Keratinocyte (primary cell): ENCODE measurements around the gene SLC7A11. TPM values are rescaled to one million over a fixed set of nuclear protein-coding genes. Genes with fewer than 3 reads are reported as not detected.

Source experiments
- DNase-seq: peaks from one replicate; pipeline ENCODE4 v3.0.0-alpha.2; 2011; ENCODE audit warnings: low read depth, missing footprints, low spot score
- FAIRE-seq: peaks from 2 replicates; lab custom pipeline; 2011; peaks lifted over from hg19 to GRCh38; lab: Jason Lieb, UNC
- H2AFZ ChIP-seq: 2 replicates; pipeline ENCODE4 v1.6.0; 2012; ENCODE audit warnings: low read length, control low read depth, inconsistent platforms; ENCODE audit not compliant: control insufficient read depth
- H3K27ac ChIP-seq: 2 replicates; pipeline ENCODE4 v1.5.1; 2011; ENCODE audit warnings: low read length; ENCODE audit not compliant: control insufficient read depth, insufficient read depth
- H3K27me3 ChIP-seq: 3 replicates; pipeline ENCODE4 v1.6.0; 2011; ENCODE audit warnings: low read length; ENCODE audit not compliant: control insufficient read depth, insufficient read depth; ENCODE audit errors: extremely low read depth
- H3K36me3 ChIP-seq, 2 experiments: 2 replicates in 1 of 2; 3 replicates in 1 of 2; pipeline ENCODE4 v1.5.1; 2011; ENCODE audit warnings: low read length in 2 of 2, mild to moderate bottlenecking in 1 of 2; ENCODE audit not compliant: control insufficient read depth in 2 of 2, insufficient read depth in 2 of 2; ENCODE audit errors: extremely low read depth in 1 of 2
- H3K4me1 ChIP-seq: 3 replicates; pipeline ENCODE4 v1.5.1; 2011; ENCODE audit warnings: low read length; ENCODE audit not compliant: control insufficient read depth, insufficient read depth; ENCODE audit errors: extremely low read depth
- H3K4me2 ChIP-seq: 3 replicates; pipeline ENCODE4 v1.6.0; 2011; ENCODE audit warnings: low read depth, low read length; ENCODE audit not compliant: control insufficient read depth, insufficient read depth; ENCODE audit errors: extremely low read depth
- H3K4me3 ChIP-seq, 3 experiments: fragments of 200-600 bp in 1 of 3; sonication (generic) in 1 of 3; 2 replicates in 2 of 3; 3 replicates in 1 of 3; pipeline ENCODE4 v1.5.1; 2011 to 2016; ENCODE audit warnings: low read length in 3 of 3, mild to moderate bottlenecking in 3 of 3, control low read depth in 2 of 3, inconsistent platforms in 1 of 3, low read depth in 1 of 3, mixed read lengths in 1 of 3, mixed run types in 1 of 3, moderate library complexity in 1 of 3; ENCODE audit not compliant: control insufficient read depth in 2 of 3, insufficient read depth in 2 of 3; ENCODE audit errors: extremely low read depth in 1 of 3
- H3K79me2 ChIP-seq: 2 replicates; pipeline ENCODE4 v1.6.0; 2012; ENCODE audit warnings: low read length; ENCODE audit not compliant: control insufficient read depth, insufficient read depth
- H3K9ac ChIP-seq: 3 replicates; pipeline ENCODE4 v1.6.0; 2011; ENCODE audit warnings: low read length; ENCODE audit not compliant: control insufficient read depth, insufficient read depth; ENCODE audit errors: extremely low read depth
- H3K9me1 ChIP-seq: 3 replicates; pipeline ENCODE4 v1.6.0; 2011; ENCODE audit warnings: low read length; ENCODE audit not compliant: control insufficient read depth, insufficient read depth; ENCODE audit errors: extremely low read depth
- H3K9me3 ChIP-seq: 2 replicates; pipeline ENCODE4 v1.5.1; 2012; ENCODE audit warnings: low read depth, low read length; ENCODE audit not compliant: control insufficient read depth
- H4K20me1 ChIP-seq: 3 replicates; pipeline ENCODE4 v1.6.0; 2011; ENCODE audit warnings: low read length; ENCODE audit not compliant: control insufficient read depth, insufficient read depth; ENCODE audit errors: extremely low read depth
- EZH2 ChIP-seq: IDR thresholded peaks from one replicate; pipeline ENCODE4 v1.6.1; 2012; ENCODE audit warnings: inconsistent platforms, mild to moderate bottlenecking, low read length, moderate library complexity
- dilution Hi-C: fragments of 300-500 bp; cut with MboI; formaldehyde crosslinking; loops from one replicate; pipeline ENCODE4 v1.7.0; 2020; ENCODE audit warnings: low sequenced_read_pairs; ENCODE audit not compliant: extremely low pct_ligation_motif_present
- polyA plus RNA-seq, 5 experiments: library from polyadenylated mRNA; depleted of rRNA in 3 of 5; stranded (reverse) in 3 of 5; stranded (forward) in 1 of 5; unstranded in 1 of 5; fragments of >200 nt; gene quantifications; 1 replicate in 1 of 5; 2 replicates in 3 of 5; 3 replicates in 1 of 5; pipeline versions ENCODE4 v1.2.1 to v1.2.3, GENCODE V29; 2011 to 2012; ENCODE audit warnings: missing spikeins in 2 of 5, low read depth in 1 of 5, low replicate concordance in 1 of 5
- TF ChIP-seq, protein P1 (sequence below), 3 experiments: IDR thresholded peaks in 1 of 3; conservative IDR thresholded peaks in 1 of 3; optimal IDR thresholded peaks in 1 of 3; 2 replicates in 2 of 3; 3 replicates in 1 of 3; pipeline versions ENCODE3 to v1.5.1; 2011; ENCODE audit warnings: low read length in 3 of 3, mild to moderate bottlenecking in 3 of 3, moderate library complexity in 2 of 3, control low read depth in 1 of 3, inconsistent platforms in 1 of 3; ENCODE audit not compliant: insufficient read depth in 2 of 3; ENCODE audit errors: extremely low read depth in 1 of 3

Gene SLC7A11
- polyA plus RNA-seq, 1 donor (not counting 4 experiments of a cell fraction or from before 2014, with no cell fraction given): 8.4 TPM

DNA sequence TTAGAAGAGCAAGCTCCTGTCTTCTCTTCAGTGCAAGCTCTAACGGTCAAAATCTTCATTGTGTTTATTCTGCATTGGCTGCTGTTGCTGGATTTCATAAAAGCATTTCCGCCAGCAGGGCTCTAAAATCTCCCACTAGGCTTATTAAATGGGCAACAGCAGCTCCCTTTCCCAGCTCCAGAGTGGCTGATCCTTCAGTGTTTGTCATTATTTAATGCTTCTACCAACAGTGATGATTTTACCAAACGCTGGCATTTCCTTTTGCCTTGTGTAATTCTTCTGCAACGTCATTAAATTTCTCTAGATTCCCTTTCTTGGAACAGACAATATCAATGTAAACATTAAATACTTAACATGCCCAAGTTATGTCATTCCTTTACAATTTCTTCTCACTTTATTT lies 20.1 kb downstream of the SLC7A11 start:
- DNase-seq: no peak
- H3K27me3 ChIP-seq: no peaks in the 10 kb centered on the region
- no peak overlapping the region for H3K4me2 ChIP-seq
- TF ChIP-seq EZH2: no peak
- TF ChIP-seq, protein P1, sequence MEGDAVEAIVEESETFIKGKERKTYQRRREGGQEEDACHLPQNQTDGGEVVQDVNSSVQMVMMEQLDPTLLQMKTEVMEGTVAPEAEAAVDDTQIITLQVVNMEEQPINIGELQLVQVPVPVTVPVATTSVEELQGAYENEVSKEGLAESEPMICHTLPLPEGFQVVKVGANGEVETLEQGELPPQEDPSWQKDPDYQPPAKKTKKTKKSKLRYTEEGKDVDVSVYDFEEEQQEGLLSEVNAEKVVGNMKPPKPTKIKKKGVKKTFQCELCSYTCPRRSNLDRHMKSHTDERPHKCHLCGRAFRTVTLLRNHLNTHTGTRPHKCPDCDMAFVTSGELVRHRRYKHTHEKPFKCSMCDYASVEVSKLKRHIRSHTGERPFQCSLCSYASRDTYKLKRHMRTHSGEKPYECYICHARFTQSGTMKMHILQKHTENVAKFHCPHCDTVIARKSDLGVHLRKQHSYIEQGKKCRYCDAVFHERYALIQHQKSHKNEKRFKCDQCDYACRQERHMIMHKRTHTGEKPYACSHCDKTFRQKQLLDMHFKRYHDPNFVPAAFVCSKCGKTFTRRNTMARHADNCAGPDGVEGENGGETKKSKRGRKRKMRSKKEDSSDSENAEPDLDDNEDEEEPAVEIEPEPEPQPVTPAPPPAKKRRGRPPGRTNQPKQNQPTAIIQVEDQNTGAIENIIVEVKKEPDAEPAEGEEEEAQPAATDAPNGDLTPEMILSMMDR (optimal IDR thresholded peaks at IDR 0.05 in 1 of 3, IDR thresholded peaks at IDR 0.05 in 1 of 3, conservative IDR thresholded peaks at IDR 0.05 in 1 of 3; ENCODE audit: extremely low read depth in 1 of 3, insufficient read depth in 2 of 3, low read length in 3 of 3): no peak
- peaks cover 0 to 24% of the 10 kb centered on the region in 2 experiments for H3K36me3 ChIP-seq
- no peak overlapping the region for H3K4me3 ChIP-seq
- no peak for FAIRE-seq
- H4K20me1 ChIP-seq: no peaks in the 10 kb centered on the region
- no peaks in the 10 kb centered on the region for H3K9me3 ChIP-seq
- H3K79me2 ChIP-seq: no peaks in the 10 kb centered on the region
- dilution Hi-C loops: no loop called here
- H3K9me1 ChIP-seq: no peaks in the 10 kb centered on the region
- H3K4me1 ChIP-seq: peaks cover 9% of the 10 kb centered on the region
- no peak overlapping the region for H2AFZ ChIP-seq
- H3K27ac ChIP-seq: no peak overlapping the region
- no peak overlapping the region for H3K9ac ChIP-seq

DNA sequence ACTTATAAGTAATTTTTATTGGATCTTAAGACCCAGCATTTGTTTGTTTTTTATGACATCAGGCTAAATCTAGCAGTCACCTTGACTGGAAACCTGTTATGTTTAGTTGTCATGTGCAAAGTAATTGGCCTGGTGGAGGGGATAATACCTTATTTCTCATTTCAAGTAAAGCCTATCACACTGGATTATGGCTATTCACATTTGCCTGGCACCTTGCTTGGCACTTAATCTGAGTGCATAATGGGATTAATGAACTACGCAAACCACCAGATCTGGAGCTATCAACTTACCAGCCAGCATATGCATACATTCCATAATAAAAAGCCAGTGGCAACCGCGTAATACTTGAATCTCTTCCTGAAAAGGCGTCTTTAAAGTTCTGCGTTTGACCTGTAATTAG lies 23.2 kb downstream of the SLC7A11 start:
- no peak overlapping the region for H3K4me2 ChIP-seq
- no peak overlapping the region for H3K4me3 ChIP-seq
- TF ChIP-seq EZH2: no peak
- TF ChIP-seq, protein P1 (optimal IDR thresholded peaks at IDR 0.05 in 1 of 3, IDR thresholded peaks at IDR 0.05 in 1 of 3, conservative IDR thresholded peaks at IDR 0.05 in 1 of 3; ENCODE audit: extremely low read depth in 1 of 3, insufficient read depth in 2 of 3, low read length in 3 of 3): no peak
- no peak overlapping the region for H2AFZ ChIP-seq
- H3K9me3 ChIP-seq: no peaks in the 10 kb centered on the region
- H3K9me1 ChIP-seq: no peaks in the 10 kb centered on the region
- no peaks in the 10 kb centered on the region for H4K20me1 ChIP-seq
- dilution Hi-C loops: no loop called here
- DNase-seq (no peak), FAIRE-seq (no peak)
- no peaks in the 10 kb centered on the region for H3K27me3 ChIP-seq
- H3K4me1 ChIP-seq: no peaks in the 10 kb centered on the region
- no peaks in the 10 kb centered on the region for H3K79me2 ChIP-seq
- peaks cover 3 to 24% of the 10 kb centered on the region in 2 experiments for H3K36me3 ChIP-seq
- H3K27ac ChIP-seq: no peak overlapping the region
- H3K9ac ChIP-seq: no peak overlapping the region
